ENCODE measurements around the gene SCN4A. TPM values are rescaled to one million over a fixed set of nuclear protein-coding genes. Genes with fewer than 3 reads are reported as not detected.
A peak's percentile ranks its signal among the peaks of the same experiment; 100 is the strongest.

The SCN4A gene
- total and polyA plus RNA-seq, 8 donors: 0.04 to 1.7 (median 0.29) TPM

DNA sequence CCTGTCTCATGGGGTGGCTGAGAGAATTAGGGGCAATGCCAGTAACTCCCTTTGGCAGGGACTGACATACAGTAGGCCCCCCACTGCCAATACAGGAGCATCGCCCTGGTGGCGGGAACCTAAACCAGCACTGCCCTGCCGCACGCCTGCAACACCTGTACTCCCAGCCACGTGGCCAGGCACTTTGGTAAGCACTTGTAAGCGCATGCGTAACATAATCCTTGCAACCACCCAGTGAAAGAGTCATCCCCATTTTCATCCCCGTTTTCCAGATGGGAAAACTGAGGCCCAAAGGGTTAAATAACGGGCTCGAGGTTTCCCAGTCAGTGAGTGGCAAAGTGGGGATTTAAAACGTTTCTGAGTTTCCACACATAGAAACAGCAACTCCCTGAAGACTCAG, 17.5 kb downstream of the SCN4A start:
- ATAC-seq: no peak
- intact Hi-C loops (cut with DNase I): no loop called here
- no peaks in the 10 kb centered on the region for H3K27me3 ChIP-seq
- no peak for DNase-seq
- H3K9me3 ChIP-seq: no peaks in the 10 kb centered on the region
- no peaks in the 10 kb centered on the region for H3K36me3 ChIP-seq
- no peaks in the 10 kb centered on the region for H3K4me1 ChIP-seq
- no peak overlapping the region for H3K4me3 ChIP-seq
- no peak for FAIRE-seq
- WGBS, 2 donors: 68 to 78% methylated on average over 11 of the region's 11 CpGs
- TF ChIP-seq, protein P1, sequence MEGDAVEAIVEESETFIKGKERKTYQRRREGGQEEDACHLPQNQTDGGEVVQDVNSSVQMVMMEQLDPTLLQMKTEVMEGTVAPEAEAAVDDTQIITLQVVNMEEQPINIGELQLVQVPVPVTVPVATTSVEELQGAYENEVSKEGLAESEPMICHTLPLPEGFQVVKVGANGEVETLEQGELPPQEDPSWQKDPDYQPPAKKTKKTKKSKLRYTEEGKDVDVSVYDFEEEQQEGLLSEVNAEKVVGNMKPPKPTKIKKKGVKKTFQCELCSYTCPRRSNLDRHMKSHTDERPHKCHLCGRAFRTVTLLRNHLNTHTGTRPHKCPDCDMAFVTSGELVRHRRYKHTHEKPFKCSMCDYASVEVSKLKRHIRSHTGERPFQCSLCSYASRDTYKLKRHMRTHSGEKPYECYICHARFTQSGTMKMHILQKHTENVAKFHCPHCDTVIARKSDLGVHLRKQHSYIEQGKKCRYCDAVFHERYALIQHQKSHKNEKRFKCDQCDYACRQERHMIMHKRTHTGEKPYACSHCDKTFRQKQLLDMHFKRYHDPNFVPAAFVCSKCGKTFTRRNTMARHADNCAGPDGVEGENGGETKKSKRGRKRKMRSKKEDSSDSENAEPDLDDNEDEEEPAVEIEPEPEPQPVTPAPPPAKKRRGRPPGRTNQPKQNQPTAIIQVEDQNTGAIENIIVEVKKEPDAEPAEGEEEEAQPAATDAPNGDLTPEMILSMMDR (IDR thresholded peaks at IDR 0.05): no peak
- H3K27ac ChIP-seq: no peak overlapping the region

DNA sequence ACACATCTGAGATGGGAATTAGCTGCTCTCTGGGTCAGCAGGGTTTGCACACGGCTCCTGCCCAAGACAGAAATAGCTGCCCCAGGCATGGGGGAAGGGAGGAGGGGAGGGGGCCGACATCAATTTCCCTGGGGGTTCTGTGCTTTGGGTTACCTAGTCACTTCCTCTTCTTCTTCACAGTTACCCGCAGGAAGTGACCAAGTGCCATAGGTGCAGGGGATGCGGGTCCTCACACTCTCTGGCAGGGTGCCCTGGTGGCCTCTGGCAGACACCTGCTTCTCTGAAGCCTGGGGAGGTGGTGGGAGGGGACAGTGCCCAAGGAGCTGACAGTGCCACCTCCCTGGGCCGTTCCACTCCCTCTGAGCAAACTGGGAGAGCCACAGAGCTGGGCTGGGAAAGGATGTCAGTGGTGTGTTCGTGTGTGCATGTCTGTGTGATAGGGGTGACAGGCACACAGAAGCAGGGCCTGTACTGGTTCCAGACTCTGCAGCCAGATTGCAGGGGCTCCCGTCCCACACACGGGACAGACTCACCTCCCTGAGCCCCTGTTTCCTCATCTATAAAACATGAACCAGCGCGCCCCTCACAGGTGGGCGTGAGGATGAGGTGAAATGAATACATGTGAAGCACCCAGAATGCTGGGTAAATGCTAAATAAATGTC, 18.2 kb downstream of the SCN4A start:
- H3K9me3 ChIP-seq: no peaks in the 10 kb centered on the region
- 57 to 65% methylated on average over 10 to 11 of the region's 11 CpGs for WGBS, 2 donors
- FAIRE-seq: no peak
- H3K27ac ChIP-seq: no peak overlapping the region
- no peak overlapping the region for H3K4me3 ChIP-seq
- TF ChIP-seq, protein P1 (IDR thresholded peaks at IDR 0.05): no peak
- no peak for ATAC-seq
- H3K4me1 ChIP-seq: no peaks in the 10 kb centered on the region
- no peak for DNase-seq
- intact Hi-C loops (cut with DNase I): no loop called here
- H3K27me3 ChIP-seq: no peaks in the 10 kb centered on the region
- H3K36me3 ChIP-seq: no peaks in the 10 kb centered on the region

DNA sequence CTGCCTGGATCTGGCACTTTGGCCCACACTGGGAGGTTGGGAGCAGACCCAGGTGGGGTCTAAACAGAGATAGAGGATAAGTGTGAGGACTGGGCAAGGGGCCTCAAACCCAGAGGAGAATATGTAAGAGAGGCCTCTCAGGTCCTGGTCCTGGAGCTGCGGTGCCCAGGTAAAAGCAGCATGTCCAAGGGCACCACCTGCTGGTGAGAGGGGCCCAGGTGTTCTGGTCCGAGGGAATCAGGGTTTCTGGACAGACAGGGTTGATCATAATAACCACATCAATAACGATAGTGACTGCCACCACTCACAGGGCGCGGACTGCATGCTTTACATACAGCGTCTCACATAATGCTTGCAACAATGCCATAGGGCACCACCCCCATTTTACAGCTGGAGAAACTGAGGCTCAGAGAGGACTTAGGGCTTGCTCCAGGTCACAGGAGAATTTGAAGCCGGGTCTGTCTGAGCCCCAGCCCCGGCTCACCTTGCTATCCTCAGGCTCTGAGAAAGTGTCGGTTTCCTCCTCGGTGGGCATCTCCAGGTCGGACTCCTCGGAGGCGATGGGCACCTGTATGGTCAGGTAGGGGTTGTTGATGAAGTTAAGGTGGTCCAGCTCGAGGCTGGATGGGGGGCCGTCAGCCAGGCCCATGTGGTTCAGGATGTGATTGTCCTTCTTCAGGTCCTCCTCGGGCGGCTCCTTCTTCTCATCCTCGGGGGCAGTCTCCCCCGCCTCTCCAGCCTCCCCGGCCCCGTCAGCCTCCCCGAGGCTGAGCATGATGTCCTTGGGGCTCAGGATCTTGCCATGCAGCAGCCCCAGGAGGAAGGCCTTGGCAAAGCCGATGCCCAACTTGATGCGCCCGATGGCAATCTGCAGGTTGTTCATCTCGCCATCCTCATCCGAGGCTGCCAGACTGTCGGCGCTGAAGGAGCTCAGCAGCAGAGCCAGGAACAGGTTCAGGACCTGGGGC, 21.5 kb downstream of the SCN4A start:
- peak; percentile 38 to 85 (median 68) for DNase-seq
- Histone ChIP-seq H3K4me1 (no peaks in the 10 kb centered on the region), H3K4me3 (no peak overlapping the region), H3K27ac (no peak overlapping the region), H3K36me3 (no peaks in the 10 kb centered on the region), H3K27me3 (no peaks in the 10 kb centered on the region), H3K9me3 (no peaks in the 10 kb centered on the region)
- FAIRE-seq: no peak
- TF ChIP-seq, protein P1 (IDR thresholded peaks at IDR 0.05): peak; percentile 17 to 46 (median 36)
- ATAC-seq: peak; percentile 51 to 80 (median 72)
- WGBS, 2 donors: 59 to 69% methylated on average over 29 of the region's 29 CpGs
- intact Hi-C loops (cut with DNase I): no loop called here

DNA sequence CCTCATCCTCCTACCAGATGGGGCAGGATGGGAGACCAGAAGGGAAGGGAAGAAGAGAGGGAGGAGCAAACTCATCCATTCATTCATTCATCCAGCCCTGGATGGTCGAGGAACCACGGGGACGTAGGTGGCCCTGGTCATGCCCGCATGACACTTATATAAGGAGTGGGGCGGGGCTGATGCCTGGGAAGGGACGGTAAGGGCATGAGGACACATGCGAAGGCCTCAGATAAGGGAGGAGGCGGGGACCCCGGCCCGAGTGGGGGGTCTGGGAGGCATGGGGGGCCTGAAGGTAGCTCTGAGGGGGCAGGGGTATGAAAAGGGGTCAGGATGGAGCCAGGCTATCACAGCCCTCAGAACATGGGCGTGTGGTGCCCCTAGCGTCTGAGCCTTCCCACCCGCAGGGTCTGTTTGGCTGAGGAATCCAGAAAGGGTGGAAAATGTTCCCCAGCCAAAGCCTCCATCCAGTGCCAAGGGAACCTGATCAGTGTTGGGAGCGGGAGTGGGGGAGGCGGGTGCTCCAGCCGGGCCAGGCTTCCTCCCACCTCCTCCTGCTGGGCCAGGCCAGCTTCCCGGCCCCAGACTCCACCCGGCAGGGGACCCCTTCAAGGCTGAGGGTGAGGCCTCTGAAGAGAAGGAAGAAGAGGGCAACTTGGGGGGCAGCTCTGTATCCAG, 23.0 kb downstream of the SCN4A start:
- WGBS, 2 donors: 69% methylated on average over 18 of the region's 18 CpGs
- no peak overlapping the region for H3K4me3 ChIP-seq
- no peaks in the 10 kb centered on the region for H3K36me3 ChIP-seq
- no peaks in the 10 kb centered on the region for H3K27me3 ChIP-seq
- no peaks in the 10 kb centered on the region for H3K4me1 ChIP-seq
- ATAC-seq (no peak), DNase-seq (peak in 1 of 6 donors; percentile 66), FAIRE-seq (no peak)
- TF ChIP-seq, protein P1 (IDR thresholded peaks at IDR 0.05): no peak
- no peak overlapping the region for H3K27ac ChIP-seq
- H3K9me3 ChIP-seq: no peaks in the 10 kb centered on the region
- intact Hi-C loops (cut with DNase I): no loop called here

Data from pancreas (tissue), 10 donors.